ENCODE results near the gene DEAF1. TPM values are rescaled to one million over a fixed set of nuclear protein-coding genes. Genes with fewer than 3 reads are reported as not detected.

Gene DEAF1
- total RNA-seq, 1 experiment from 2014 or later: 50.6 TPM

GRCh38 chr11:639332-639955 lies 55.6 kb downstream of the DEAF1 start:
- Mint-ChIP-seq H3K4me1 (ENCODE audit: low read depth, unreplicated experiment) (no peaks in the 10 kb centered on the region), H3K27me3 (ENCODE audit: insufficient read depth, unreplicated experiment) (no peaks in the 10 kb centered on the region), H3K4me3 (ENCODE audit: unreplicated experiment) (no peak overlapping the region), H3K27ac (ENCODE audit: unreplicated experiment) (no peak overlapping the region), H3K36me3 (ENCODE audit: insufficient read depth, unreplicated experiment) (peaks cover 54% of the 10 kb centered on the region), H3K9me3 (ENCODE audit: unreplicated experiment) (no peaks in the 10 kb centered on the region)
- Histone ChIP-seq H3K4me3 (ENCODE audit: low read depth, low read length) (no peak overlapping the region), H3K27me3 (replicated peaks; ENCODE audit: control insufficient read depth, insufficient read depth, low read length) (no peaks in the 10 kb centered on the region), H3K36me3 (ENCODE audit: control insufficient read depth, insufficient read depth, low read length) (no peaks in the 10 kb centered on the region; the same call in 1 of the 2 replicates), H3K9me3 (no peaks in the 10 kb centered on the region), H3K4me1 (no peaks in the 10 kb centered on the region)
- no TSS peak for BruUV-seq (replicated peaks)
- intact Hi-C loops (cut with micrococcal nuclease; ENCODE audit: unreplicated experiment): no loop called here
- TF ChIP-seq CTCF (IDR thresholded peaks at IDR 0.05; ENCODE audit: insufficient read depth in 1 of 2, low read depth in 1 of 2, low read length in 1 of 2, severe bottlenecking in 1 of 2, unreplicated experiment in 1 of 2): no peak
- ChIA-PET CTCF (interaction anchor here (0.8 kb wide), 1 partner anchor 55 kb away, joined by 3 read pairs; no protein-coding TSS in a partner anchor), POLR2A (no interaction called here)
- DNase-seq: no peak

DNA sequence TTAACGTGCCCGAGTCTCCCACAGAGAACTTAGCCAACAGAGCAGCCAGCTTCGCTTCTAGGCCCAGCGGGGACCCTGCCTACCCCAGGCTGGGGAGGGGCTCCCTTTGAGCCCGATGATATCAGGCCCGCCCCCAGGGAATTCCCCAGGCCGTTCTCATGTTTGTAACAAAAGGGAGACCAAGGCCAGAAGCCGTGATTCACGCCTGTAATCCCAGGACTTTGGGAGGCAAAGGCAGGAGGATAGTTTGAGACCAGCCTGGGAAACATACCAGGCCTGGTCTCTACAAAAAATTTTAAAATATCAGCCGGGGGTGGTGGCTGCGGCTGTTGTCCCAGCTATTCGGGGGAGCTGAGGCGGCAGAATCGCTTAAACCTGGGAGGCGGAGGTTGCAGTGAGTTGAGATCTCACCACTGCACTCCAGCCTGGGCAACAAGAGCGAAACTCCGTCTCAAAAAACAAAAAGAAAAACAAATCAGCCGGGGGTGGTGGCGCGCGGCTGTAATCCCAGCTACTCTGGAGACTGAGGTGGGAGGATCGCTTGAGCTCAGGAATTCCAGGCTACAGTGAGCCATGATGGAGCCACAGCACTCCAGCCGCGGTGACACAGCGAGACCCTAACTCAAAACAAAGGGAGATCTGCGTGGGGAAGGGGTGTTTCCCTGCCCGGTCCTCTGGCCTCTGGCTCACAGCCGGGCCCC lies 56.2 kb downstream of the DEAF1 start:
- Histone ChIP-seq H3K36me3 (ENCODE audit: control insufficient read depth, insufficient read depth, low read length) (no peaks in the 10 kb centered on the region), H3K4me3 (ENCODE audit: low read depth, low read length) (no peak overlapping the region), H3K4me1 (no peaks in the 10 kb centered on the region), H3K27me3 (replicated peaks; ENCODE audit: control insufficient read depth, insufficient read depth, low read length) (no peaks in the 10 kb centered on the region), H3K9me3 (no peaks in the 10 kb centered on the region)
- no peak for TF ChIP-seq CTCF (IDR thresholded peaks at IDR 0.05; ENCODE audit: insufficient read depth in 1 of 2, low read depth in 1 of 2, low read length in 1 of 2, severe bottlenecking in 1 of 2, unreplicated experiment in 1 of 2)
- H3K27ac Mint-ChIP-seq (ENCODE audit: unreplicated experiment): no peak overlapping the region
- DNase-seq: no peak
- H3K9me3 Mint-ChIP-seq (ENCODE audit: unreplicated experiment): no peaks in the 10 kb centered on the region
- no TSS peak for BruUV-seq (replicated peaks)
- H3K4me3 Mint-ChIP-seq (ENCODE audit: unreplicated experiment): no peak overlapping the region
- CTCF ChIA-PET: interaction anchor here (0.8 kb wide), 1 partner anchor 56 kb away, joined by 3 read pairs; no protein-coding TSS in a partner anchor
- H3K4me1 Mint-ChIP-seq (ENCODE audit: low read depth, unreplicated experiment): no peaks in the 10 kb centered on the region
- POLR2A ChIA-PET: no interaction called here
- no peaks in the 10 kb centered on the region for H3K27me3 Mint-ChIP-seq (ENCODE audit: insufficient read depth, unreplicated experiment)
- intact Hi-C loops (cut with micrococcal nuclease; ENCODE audit: unreplicated experiment): no loop called here
- H3K36me3 Mint-ChIP-seq (ENCODE audit: insufficient read depth, unreplicated experiment): peaks cover 49% of the 10 kb centered on the region

DNA sequence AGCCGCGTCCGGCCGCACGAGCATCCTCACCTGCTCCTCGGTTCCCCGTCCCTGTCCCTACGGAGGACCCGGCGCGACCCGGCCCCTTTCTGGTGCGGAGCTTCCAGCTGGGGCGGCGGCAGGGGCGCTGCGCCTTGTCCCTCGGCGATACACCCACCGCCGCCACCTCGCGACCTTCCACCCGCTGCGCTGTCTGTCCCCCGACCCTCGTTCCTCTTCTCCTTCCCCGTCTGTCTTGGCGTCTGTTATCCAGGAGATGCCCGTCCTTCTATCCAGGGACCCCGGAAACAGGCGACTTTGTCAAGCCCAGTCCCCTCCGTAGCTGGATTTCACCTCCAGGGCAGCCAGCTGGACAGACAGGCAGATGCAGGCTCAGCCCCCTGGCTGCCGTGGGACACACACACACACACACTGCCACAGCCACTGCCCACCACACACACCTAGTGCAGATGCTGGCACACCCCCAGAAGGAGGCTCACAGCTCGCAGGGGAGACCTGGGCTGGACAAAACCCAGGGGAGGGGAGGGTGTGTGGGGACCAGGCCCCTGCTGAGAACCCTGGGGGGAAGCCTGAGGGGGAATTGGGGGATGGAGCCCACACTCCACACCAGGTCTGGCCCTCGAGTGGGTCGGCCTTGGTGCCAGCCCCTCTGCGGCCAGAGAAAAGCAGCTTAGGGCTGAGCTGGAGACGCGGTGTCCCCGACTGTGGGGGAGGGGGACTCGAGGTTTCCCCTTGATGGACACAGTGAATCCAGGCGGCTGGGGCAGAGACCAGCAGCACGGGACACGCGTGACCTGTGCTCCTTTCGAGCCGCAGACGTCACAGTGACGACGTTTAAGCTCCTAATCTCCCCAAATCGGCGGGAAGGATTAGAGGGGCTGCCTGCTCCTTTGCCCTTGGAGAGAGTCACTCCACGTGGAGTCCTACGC lies 57.2 kb downstream of the DEAF1 start:
- POLR2A ChIA-PET: no interaction called here
- TF ChIP-seq CTCF (IDR thresholded peaks at IDR 0.05; ENCODE audit: insufficient read depth in 1 of 2, low read depth in 1 of 2, low read length in 1 of 2, severe bottlenecking in 1 of 2, unreplicated experiment in 1 of 2): no peak
- H3K27me3 Mint-ChIP-seq (ENCODE audit: insufficient read depth, unreplicated experiment): no peaks in the 10 kb centered on the region
- no peaks in the 10 kb centered on the region for H3K4me1 ChIP-seq
- no peak overlapping the region for H3K4me3 Mint-ChIP-seq (ENCODE audit: unreplicated experiment)
- intact Hi-C loops (cut with micrococcal nuclease; ENCODE audit: unreplicated experiment): no loop called here
- DNase-seq: no peak
- H3K36me3 Mint-ChIP-seq (ENCODE audit: insufficient read depth, unreplicated experiment): peaks cover 50% of the 10 kb centered on the region
- no peaks in the 10 kb centered on the region for H3K9me3 ChIP-seq
- no TSS peak for BruUV-seq (replicated peaks)
- CTCF ChIA-PET: no interaction called here
- H3K27me3 ChIP-seq (replicated peaks; ENCODE audit: control insufficient read depth, insufficient read depth, low read length): no peaks in the 10 kb centered on the region
- H3K27ac Mint-ChIP-seq (ENCODE audit: unreplicated experiment): peak overlapping the region; percentile 31
- H3K36me3 ChIP-seq (ENCODE audit: control insufficient read depth, insufficient read depth, low read length): no peaks in the 10 kb centered on the region
- no peaks in the 10 kb centered on the region for H3K4me1 Mint-ChIP-seq (ENCODE audit: low read depth, unreplicated experiment)
- no peak overlapping the region for H3K4me3 ChIP-seq (ENCODE audit: low read depth, low read length)
- no peaks in the 10 kb centered on the region for H3K9me3 Mint-ChIP-seq (ENCODE audit: unreplicated experiment)

Data from Caco-2 (cell line).